Neural cell (in vitro differentiated cells): Measurements from ENCODE around the gene ITGAE. TPM values are rescaled to one million over a fixed set of nuclear protein-coding genes. Genes with fewer than 3 reads are reported as not detected.

Source experiments
- H2AFZ ChIP-seq: fragments of 200-600, 300-800 bp; sonication (generic), shearing (Covaris generic); 2 replicates; pipeline ENCODE4 v1.6.0; 2014; ENCODE audit warnings: low read depth, mild to moderate bottlenecking, antibody characterized with exemption, low read length, moderate library complexity
- H3F3A ChIP-seq: fragments of 200-600 bp; shearing (Covaris generic); 2 replicates; pipeline ENCODE4 v1.6.1; 2016; ENCODE audit warnings: mild to moderate bottlenecking, moderate library complexity, mixed read lengths, antibody characterized with exemption, low read length; ENCODE audit not compliant: insufficient read depth, poor library complexity, severe bottlenecking
- H3K27ac ChIP-seq: fragments of 200-600, 300-800 bp; sonication (generic), shearing (Covaris generic); 2 replicates; pipeline ENCODE4 v1.5.1; 2014; ENCODE audit warnings: mild to moderate bottlenecking, low read length, moderate library complexity
- H3K27me3 ChIP-seq: fragments of 300-800, 200-600 bp; sonication (generic), shearing (Covaris generic); 2 replicates; pipeline ENCODE4 v1.6.0; 2014; ENCODE audit warnings: mild to moderate bottlenecking, low read depth, low read length, moderate library complexity; ENCODE audit not compliant: insufficient read depth
- H3K36me3 ChIP-seq: fragments of 300-800, 200-600 bp; sonication (generic), shearing (Covaris generic); 2 replicates; pipeline ENCODE4 v1.5.1; 2014; ENCODE audit warnings: mild to moderate bottlenecking, antibody characterized with exemption, low read length, moderate library complexity; ENCODE audit not compliant: insufficient read depth
- H3K4me2 ChIP-seq: fragments of 300-800, 200-600 bp; sonication (generic), shearing (Covaris generic); 2 replicates; pipeline ENCODE4 v1.6.0; 2014; ENCODE audit warnings: mild to moderate bottlenecking, low read length
- H3K4me3 ChIP-seq: fragments of 300-800, 200-600 bp; sonication (generic), shearing (Covaris generic); 2 replicates; pipeline ENCODE4 v1.5.1; 2014; ENCODE audit warnings: mild to moderate bottlenecking, low read length, moderate library complexity
- H3K79me2 ChIP-seq: fragments of 200-600 bp; shearing (Covaris generic); replicated peaks from 2 replicates; pipeline ENCODE4 v1.6.0; 2014; ENCODE audit warnings: mild to moderate bottlenecking, low read length, moderate library complexity; ENCODE audit not compliant: insufficient read depth
- H3K9ac ChIP-seq: fragments of 300-800, 200-600 bp; sonication (generic), shearing (Covaris generic); 2 replicates; pipeline ENCODE4 v1.6.1; 2016; ENCODE audit warnings: mild to moderate bottlenecking, low read length, mixed read lengths
- H3K9me2 ChIP-seq: fragments of 200-600 bp; shearing (Covaris generic); 2 replicates; pipeline ENCODE4 v1.6.1; 2016; ENCODE audit warnings: mild to moderate bottlenecking, low read length, mixed read lengths; ENCODE audit not compliant: insufficient read depth
- H3K9me3 ChIP-seq: fragments of 200-600, 300-800 bp; sonication (generic), shearing (Covaris generic); 2 replicates; pipeline ENCODE4 v1.6.1; 2016; ENCODE audit warnings: mild to moderate bottlenecking, mixed run types, low read length, moderate library complexity, mixed read lengths
- H4K20me1 ChIP-seq: fragments of 200-600 bp; shearing (Covaris generic); 2 replicates; pipeline ENCODE4 v1.6.1; 2016; ENCODE audit warnings: mild to moderate bottlenecking, mixed run types; ENCODE audit not compliant: insufficient read depth
- MXI1 ChIP-seq: fragments of 450-650 bp; conservative IDR thresholded peaks from 2 replicates; pipeline ENCODE4 v1.6.1; 2014; ENCODE audit warnings: antibody characterized with exemption, mild to moderate bottlenecking; ENCODE audit not compliant: poor library complexity, severe bottlenecking
- POLR2AphosphoS5 ChIP-seq: IDR thresholded peaks from 2 replicates; pipeline ENCODE4 v1.6.1; 2012
- RAD21 ChIP-seq: fragments of 450-650 bp; conservative IDR thresholded peaks from 2 replicates; pipeline ENCODE4 v1.6.1; 2014; ENCODE audit warnings: antibody characterized with exemption, mild to moderate bottlenecking, moderate library complexity
- SMC3 ChIP-seq: fragments of 450-650 bp; conservative IDR thresholded peaks from 2 replicates; pipeline ENCODE4 v1.6.1; 2014; ENCODE audit warnings: antibody characterized with exemption, mild to moderate bottlenecking, moderate library complexity; ENCODE audit not compliant: poor library complexity
- TAF1 ChIP-seq: IDR thresholded peaks from 2 replicates; pipeline ENCODE4 v1.6.1; 2012; ENCODE audit warnings: low read depth
- polyA plus RNA-seq: library from polyadenylated mRNA; depleted of rRNA; stranded (reverse); fragments of >200 nt; gene quantifications from 2 replicates; pipeline ENCODE4 v1.2.3, GENCODE V29; 2014
- TF ChIP-seq, protein P1 (sequence below): IDR thresholded peaks from 2 replicates; pipeline ENCODE4 v1.6.1; 2012; ENCODE audit warnings: borderline replicate concordance
- TF ChIP-seq, protein P2 (sequence below): fragments of 450-650 bp; IDR thresholded peaks from 2 replicates; pipeline ENCODE4 v1.5.1; 2014; ENCODE audit warnings: antibody characterized with exemption, mild to moderate bottlenecking, moderate library complexity; ENCODE audit not compliant: poor library complexity, severe bottlenecking

ITGAE gene
- polyA plus RNA-seq, 1 donor from 2014 or later = 169 TPM

DNA sequence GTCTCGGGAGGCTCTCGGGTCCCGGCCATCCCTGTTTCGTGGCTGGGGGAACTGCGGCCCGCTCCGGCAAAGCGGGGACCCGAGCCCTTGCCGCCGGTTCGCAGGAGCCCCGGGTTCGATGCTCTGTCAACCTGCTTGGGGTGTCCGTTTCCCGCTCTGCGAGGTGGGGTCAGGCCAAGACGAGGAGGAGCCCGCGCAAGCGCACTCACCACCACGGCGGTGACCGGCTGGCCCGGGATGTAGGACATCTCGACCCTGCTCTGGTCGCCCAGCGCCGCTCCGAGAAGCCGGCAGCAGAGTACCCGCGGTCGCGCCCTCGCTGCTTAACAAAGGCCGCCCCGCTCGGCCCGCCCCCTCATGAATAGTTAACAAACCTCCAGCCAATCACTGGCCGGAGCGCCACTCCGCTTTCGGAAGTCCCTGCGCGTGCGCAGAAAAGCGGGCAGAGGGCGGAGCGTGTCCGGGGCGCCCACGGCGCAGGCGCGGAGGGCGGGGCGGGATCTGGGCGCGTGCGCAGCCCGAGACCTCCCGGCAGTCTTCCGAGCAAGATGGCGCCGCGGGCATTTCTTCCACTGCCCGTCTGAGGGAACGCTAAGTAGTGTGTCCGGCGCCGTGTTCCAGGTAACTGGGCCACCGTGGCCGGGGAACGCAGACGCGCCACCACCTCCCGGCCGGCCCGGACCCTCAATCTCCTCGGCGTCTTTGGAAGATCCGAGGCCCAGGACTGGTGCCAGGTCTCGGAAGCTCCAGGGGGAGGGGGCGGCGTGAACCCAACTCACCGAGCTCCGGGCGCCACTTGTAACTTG, 132.5 kb downstream of the ITGAE start, which contains the start of the genes EMC6 and TAX1BP3:
TSS of gene EMC6 (plus strand) at position 534 of the 806 bp plus-strand sequence. CDS start 335 bp downstream, outside the sequence.
TSS of gene TAX1BP3 (minus strand) at position 300 of the 806 bp plus-strand sequence. CDS start at position 248, 52 bp downstream.
- Histone ChIP-seq H3F3A (no peaks in the 10 kb centered on the region), H2AFZ (peak within 1 kb of the TSS; percentile 90), H3K9ac (peak within 1 kb of the TSS; percentile 97), H3K4me2 (peak within 1 kb of the TSS; percentile 92), H3K9me3 (no peaks in the 10 kb centered on the region), H3K27me3 (no peaks in the 10 kb centered on the region), H3K4me3 (peak within 1 kb of the TSS; percentile 100), H4K20me1 (no peaks in the 10 kb centered on the region), H3K79me2 (peaks cover 30% of the 10 kb centered on the region), H3K9me2 (no peaks in the 10 kb centered on the region), H3K36me3 (no peaks in the 10 kb centered on the region), H3K27ac (peak within 1 kb of the TSS; percentile 93)
- TF ChIP-seq MXI1 = peak; percentile 72
- TF ChIP-seq TAF1 = peak; percentile 98
- TF ChIP-seq POLR2AphosphoS5 = peak; percentile 95
- no peak for TF ChIP-seq SMC3
- TF ChIP-seq, protein P1, sequence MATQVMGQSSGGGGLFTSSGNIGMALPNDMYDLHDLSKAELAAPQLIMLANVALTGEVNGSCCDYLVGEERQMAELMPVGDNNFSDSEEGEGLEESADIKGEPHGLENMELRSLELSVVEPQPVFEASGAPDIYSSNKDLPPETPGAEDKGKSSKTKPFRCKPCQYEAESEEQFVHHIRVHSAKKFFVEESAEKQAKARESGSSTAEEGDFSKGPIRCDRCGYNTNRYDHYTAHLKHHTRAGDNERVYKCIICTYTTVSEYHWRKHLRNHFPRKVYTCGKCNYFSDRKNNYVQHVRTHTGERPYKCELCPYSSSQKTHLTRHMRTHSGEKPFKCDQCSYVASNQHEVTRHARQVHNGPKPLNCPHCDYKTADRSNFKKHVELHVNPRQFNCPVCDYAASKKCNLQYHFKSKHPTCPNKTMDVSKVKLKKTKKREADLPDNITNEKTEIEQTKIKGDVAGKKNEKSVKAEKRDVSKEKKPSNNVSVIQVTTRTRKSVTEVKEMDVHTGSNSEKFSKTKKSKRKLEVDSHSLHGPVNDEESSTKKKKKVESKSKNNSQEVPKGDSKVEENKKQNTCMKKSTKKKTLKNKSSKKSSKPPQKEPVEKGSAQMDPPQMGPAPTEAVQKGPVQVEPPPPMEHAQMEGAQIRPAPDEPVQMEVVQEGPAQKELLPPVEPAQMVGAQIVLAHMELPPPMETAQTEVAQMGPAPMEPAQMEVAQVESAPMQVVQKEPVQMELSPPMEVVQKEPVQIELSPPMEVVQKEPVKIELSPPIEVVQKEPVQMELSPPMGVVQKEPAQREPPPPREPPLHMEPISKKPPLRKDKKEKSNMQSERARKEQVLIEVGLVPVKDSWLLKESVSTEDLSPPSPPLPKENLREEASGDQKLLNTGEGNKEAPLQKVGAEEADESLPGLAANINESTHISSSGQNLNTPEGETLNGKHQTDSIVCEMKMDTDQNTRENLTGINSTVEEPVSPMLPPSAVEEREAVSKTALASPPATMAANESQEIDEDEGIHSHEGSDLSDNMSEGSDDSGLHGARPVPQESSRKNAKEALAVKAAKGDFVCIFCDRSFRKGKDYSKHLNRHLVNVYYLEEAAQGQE = peak; percentile 74

DNA sequence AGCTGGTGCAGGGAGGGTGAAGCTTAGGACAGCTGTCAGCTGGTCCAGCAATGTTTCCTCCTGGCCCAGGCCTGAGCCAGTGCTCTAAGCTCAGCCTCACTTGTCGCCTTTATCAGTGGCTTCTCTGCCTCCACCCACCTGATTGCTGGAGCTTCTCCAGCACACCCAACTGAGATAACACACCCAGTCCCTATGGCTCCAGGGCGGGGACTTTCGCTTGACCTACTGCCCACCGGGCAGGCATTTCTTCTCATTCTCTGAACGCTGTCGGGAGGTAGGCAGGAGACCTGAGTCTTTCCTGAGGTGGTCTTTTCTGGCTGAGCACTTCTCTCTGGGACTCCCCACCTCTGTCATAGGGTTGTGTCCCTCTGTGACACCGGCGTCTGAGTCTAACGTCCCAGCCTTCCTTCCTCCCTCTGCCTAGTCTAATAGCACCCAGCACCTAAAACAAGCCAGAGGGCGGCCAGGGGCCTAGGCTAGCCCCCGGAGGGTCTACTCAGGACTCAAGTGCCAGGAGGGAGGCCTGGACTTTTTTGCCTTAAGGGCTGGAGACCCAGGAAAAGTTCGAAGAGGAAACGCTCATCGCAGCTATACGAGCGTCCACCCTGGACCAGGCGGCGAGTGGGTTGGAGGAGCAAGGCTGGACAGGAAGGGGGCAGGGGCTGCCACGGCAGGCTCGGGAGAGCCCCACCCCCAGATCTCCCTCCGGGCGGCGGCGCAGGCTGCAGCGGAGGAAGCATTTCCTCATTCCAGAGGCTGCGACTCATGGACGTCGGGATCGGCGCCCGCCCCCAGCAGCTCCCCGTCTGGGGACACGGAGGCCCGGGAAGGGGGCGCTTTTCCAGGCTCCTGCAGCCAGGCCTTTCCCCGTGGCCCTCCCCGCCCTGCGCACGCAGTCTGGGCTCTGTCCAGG, 133.4 kb downstream of the ITGAE start:
- peak overlapping the region; percentile 93 for H3K27ac ChIP-seq
- TF ChIP-seq, protein P2, sequence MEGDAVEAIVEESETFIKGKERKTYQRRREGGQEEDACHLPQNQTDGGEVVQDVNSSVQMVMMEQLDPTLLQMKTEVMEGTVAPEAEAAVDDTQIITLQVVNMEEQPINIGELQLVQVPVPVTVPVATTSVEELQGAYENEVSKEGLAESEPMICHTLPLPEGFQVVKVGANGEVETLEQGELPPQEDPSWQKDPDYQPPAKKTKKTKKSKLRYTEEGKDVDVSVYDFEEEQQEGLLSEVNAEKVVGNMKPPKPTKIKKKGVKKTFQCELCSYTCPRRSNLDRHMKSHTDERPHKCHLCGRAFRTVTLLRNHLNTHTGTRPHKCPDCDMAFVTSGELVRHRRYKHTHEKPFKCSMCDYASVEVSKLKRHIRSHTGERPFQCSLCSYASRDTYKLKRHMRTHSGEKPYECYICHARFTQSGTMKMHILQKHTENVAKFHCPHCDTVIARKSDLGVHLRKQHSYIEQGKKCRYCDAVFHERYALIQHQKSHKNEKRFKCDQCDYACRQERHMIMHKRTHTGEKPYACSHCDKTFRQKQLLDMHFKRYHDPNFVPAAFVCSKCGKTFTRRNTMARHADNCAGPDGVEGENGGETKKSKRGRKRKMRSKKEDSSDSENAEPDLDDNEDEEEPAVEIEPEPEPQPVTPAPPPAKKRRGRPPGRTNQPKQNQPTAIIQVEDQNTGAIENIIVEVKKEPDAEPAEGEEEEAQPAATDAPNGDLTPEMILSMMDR = peak; percentile 23
- TF ChIP-seq RAD21 = peak; percentile 6
- no peak for TF ChIP-seq POLR2AphosphoS5
- TF ChIP-seq SMC3 = peak; percentile 29
- TF ChIP-seq, protein P1 = peak; percentile 16
- H3F3A ChIP-seq = no peaks in the 10 kb centered on the region
- H3K9me3 ChIP-seq = no peaks in the 10 kb centered on the region
- H3K27me3 ChIP-seq = no peaks in the 10 kb centered on the region
- H3K36me3 ChIP-seq = no peaks in the 10 kb centered on the region
- H4K20me1 ChIP-seq = no peaks in the 10 kb centered on the region
- H3K9me2 ChIP-seq = no peaks in the 10 kb centered on the region
- peak overlapping the region; percentile 90 for H2AFZ ChIP-seq
- peaks cover 30% of the 10 kb centered on the region for H3K79me2 ChIP-seq
- peak overlapping the region; percentile 97 for H3K9ac ChIP-seq
- H3K4me2 ChIP-seq = peak overlapping the region; percentile 92
- H3K4me3 ChIP-seq = peak overlapping the region; percentile 100
